IMR-90 (cell line): ENCODE data around the gene ARHGEF2. TPM values are rescaled to one million over a fixed set of nuclear protein-coding genes. Genes with fewer than 3 reads are reported as not detected.

Source experiments
- ATAC-seq: fragments of 200-7000 bp; cut with Tn5 transposase; 2 replicates; pipeline ENCODE4 v1.9.1; 2020; ENCODE audit warnings: low read depth, mild to moderate bottlenecking, moderate library complexity
- BruUV-seq: library from RNA; stranded (reverse); fragments of 400-500 nt; replicated peaks from 2 replicates; lab custom pipeline; 2021; lab: Mats Ljungman, UMichigan
- CTCF ChIA-PET: fragments of 300-600 bp; formaldehyde crosslinking; extraction: SDS; loops from one replicate; lab custom pipeline; 2021; ENCODE audit warnings: antibody characterized with exemption; lab: Yijun Ruan, JAX
- POLR2A ChIA-PET: fragments of 300-600 bp; sonication (Branson Sonifier 250); formaldehyde crosslinking; loops from one replicate; lab custom pipeline; 2022; ENCODE audit warnings: antibody characterized with exemption; ENCODE audit not compliant: unreplicated experiment; lab: Charles Lee
- DNase-seq: peaks from one replicate; pipeline ENCODE4 v3.0.0; 2013
- H2AFZ ChIP-seq: replicated peaks from 2 replicates; pipeline ENCODE3; 2013; ENCODE audit warnings: low read length, mild to moderate bottlenecking; ENCODE audit not compliant: poor library complexity
- H2AK5ac ChIP-seq: 2 replicates; pipeline ENCODE4 v1.6.1; 2013; ENCODE audit warnings: low read depth, low read length, inconsistent platforms
- H2AK9ac ChIP-seq: replicated peaks from 2 replicates; pipeline ENCODE3; 2013; ENCODE audit warnings: mild to moderate bottlenecking, low read depth, low read length, moderate library complexity; ENCODE audit not compliant: poor library complexity
- H2BK120ac ChIP-seq: 2 replicates; pipeline ENCODE4 v1.6.1; 2013; ENCODE audit warnings: low read depth, low read length, inconsistent platforms
- H2BK15ac ChIP-seq: 3 replicates; pipeline ENCODE4 v1.6.1; 2013; ENCODE audit warnings: low read depth, low read length, inconsistent platforms
- H2BK20ac ChIP-seq: 2 replicates; pipeline ENCODE4 v1.6.1; 2013; ENCODE audit warnings: low read depth, mild to moderate bottlenecking, inconsistent platforms, low read length, moderate library complexity
- H2BK5ac ChIP-seq: 2 replicates; pipeline ENCODE4 v1.6.1; 2013; ENCODE audit warnings: mild to moderate bottlenecking, low read depth, low read length, inconsistent platforms; ENCODE audit not compliant: poor library complexity, severe bottlenecking
- H3K14ac ChIP-seq: replicated peaks from 2 replicates; pipeline ENCODE4 v1.6.1; 2013; ENCODE audit warnings: low read depth, low read length, inconsistent platforms
- H3K18ac ChIP-seq: 2 replicates; pipeline ENCODE4 v1.6.1; 2013; ENCODE audit warnings: low read depth, low read length, control low read depth
- H3K23ac ChIP-seq: 2 replicates; pipeline ENCODE4 v1.6.1; 2013; ENCODE audit warnings: low read depth, low read length, inconsistent platforms
- H3K27ac ChIP-seq: 2 replicates; pipeline ENCODE4 v1.5.1; 2013; ENCODE audit warnings: mild to moderate bottlenecking, control low read depth, low read length; ENCODE audit not compliant: insufficient read depth
- H3K27me3 ChIP-seq: 2 replicates; pipeline ENCODE4 v1.6.1; 2013; ENCODE audit warnings: low read length; ENCODE audit not compliant: control insufficient read depth, insufficient read depth
- H3K36me3 ChIP-seq: 2 replicates; pipeline ENCODE4 v1.6.1; 2013; ENCODE audit warnings: low read length, mixed read lengths; ENCODE audit not compliant: control insufficient read depth, insufficient read depth
- H3K4ac ChIP-seq: 2 replicates; pipeline ENCODE4 v1.6.1; 2013; ENCODE audit warnings: low read depth, low read length, inconsistent platforms
- H3K4me1 ChIP-seq: 2 replicates; pipeline ENCODE4 v1.6.1; 2013; ENCODE audit warnings: low read length, mixed read lengths; ENCODE audit not compliant: control insufficient read depth, insufficient read depth
- H3K4me2 ChIP-seq: 2 replicates; pipeline ENCODE4 v1.6.1; 2013; ENCODE audit warnings: low read depth, mild to moderate bottlenecking, control low read depth, low read length, moderate library complexity
- H3K4me3 ChIP-seq: 2 replicates; pipeline ENCODE4 v1.5.1; 2013; ENCODE audit warnings: low read depth, mild to moderate bottlenecking, control low read depth, low read length, moderate library complexity; ENCODE audit not compliant: insufficient read depth
- H3K56ac ChIP-seq: 2 replicates; pipeline ENCODE4 v1.6.1; 2013; ENCODE audit warnings: low read length, inconsistent platforms; ENCODE audit not compliant: insufficient read depth; ENCODE audit errors: extremely low read depth
- H3K79me1 ChIP-seq, 2 experiments: 2 replicates each; pipeline ENCODE4 v1.6.1; 2013; ENCODE audit warnings: low read length in 2 of 2, inconsistent platforms in 1 of 2, low read depth in 1 of 2
- H3K9ac ChIP-seq: 2 replicates; pipeline ENCODE4 v1.6.1; 2013; ENCODE audit warnings: low read depth, low read length, control low read depth
- H3K9me1 ChIP-seq: 2 replicates; pipeline ENCODE4 v1.6.1; 2013; ENCODE audit warnings: low read length, inconsistent platforms; ENCODE audit not compliant: insufficient read depth
- H3K9me3 ChIP-seq: 2 replicates; pipeline ENCODE4 v1.6.1; 2013; ENCODE audit warnings: low read length; ENCODE audit not compliant: control insufficient read depth, insufficient read depth
- H4K20me1 ChIP-seq: 2 replicates; pipeline ENCODE4 v1.6.1; 2013; ENCODE audit warnings: low read length, inconsistent platforms; ENCODE audit not compliant: insufficient read depth
- H4K5ac ChIP-seq: 2 replicates; pipeline ENCODE4 v1.6.1; 2013; ENCODE audit warnings: mild to moderate bottlenecking, low read depth, low read length, control low read depth
- H4K8ac ChIP-seq, 2 experiments: 2 replicates each; pipeline ENCODE4 v1.6.1; 2013; ENCODE audit warnings: low read depth in 2 of 2, low read length in 2 of 2, control low read depth in 1 of 2, inconsistent platforms in 1 of 2
- H4K91ac ChIP-seq: 2 replicates; pipeline ENCODE4 v1.6.1; 2013; ENCODE audit warnings: low read depth, low read length, inconsistent platforms; ENCODE audit not compliant: insufficient read depth
- ELK1 ChIP-seq: fragments of 150-350 bp; IDR thresholded peaks from 2 replicates; pipeline ENCODE4 v1.6.1; 2016; ENCODE audit warnings: low read depth, mild to moderate bottlenecking, low read length, moderate library complexity, borderline replicate concordance
- WGBS, 2 experiments: methylation state at CpG; one replicate each; pipeline versions ENCODE4 v1.1.5 to v1.1.7; 2013; ENCODE audit warnings: missing lambda C conversion rate in 2 of 2; ENCODE audit not compliant: insufficient read length in 1 of 2; ENCODE audit errors: extremely low coverage in 2 of 2; 5-methylcytosine and 5-hydroxymethylcytosine counted together
- dilution Hi-C: fragments of 300-500 bp; cut with HindIII; formaldehyde crosslinking; loops from one replicate; pipeline ENCODE4 v1.14.3; 2018; ENCODE audit warnings: low sequenced_read_pairs; ENCODE audit not compliant: unreplicated experiment
- in situ Hi-C: fragments of 300-500 bp; cut with MboI; formaldehyde crosslinking; loops from 3 replicates; pipeline ENCODE4 v1.14.3; 2019; ENCODE audit warnings: low sequenced_read_pairs, inconsistent platforms, mixed read lengths
- intact Hi-C: fragments of 100-400 bp; cut with micrococcal nuclease; formaldehyde crosslinking; loops from 2 replicates; pipeline ENCODE4 v1.10.0; 2022
- polyA plus RNA-seq, 3 experiments: library from polyadenylated mRNA; depleted of rRNA; stranded (reverse); fragments of >200 nt; gene quantifications; 2 replicates each; pipeline ENCODE4 v1.2.3, GENCODE V29; 2012; ENCODE audit warnings: low replicate concordance in 1 of 3
- total RNA-seq: library from RNA; depleted of rRNA; stranded (reverse); fragments of >200 nt; gene quantifications from 2 replicates; pipeline ENCODE4 v1.2.3, GENCODE V29; 2012

ARHGEF2 gene
- total and polyA plus RNA-seq, 2 of the 4 experiments (the other 2 are of a cell fraction) = 91.8 to 117 TPM

GRCh38 chr1:155979597-155980343 is 1.4 kb upstream of the ARHGEF2 start:
- TF ChIP-seq ELK1 = no peak
- Histone ChIP-seq H3K27me3 (no peaks in the 10 kb centered on the region), H3K9me1 (peaks cover 34% of the 10 kb centered on the region), H2BK20ac (peak overlapping the region; percentile 67), H2AFZ (peak overlapping the region; percentile 79), H4K91ac (peak overlapping the region; percentile 98), H3K79me1 (peaks cover 10 to 77% of the 10 kb centered on the region in 2 experiments; a peak in 3 of 4 replicates), H3K56ac (peak overlapping the region; percentile 98), H4K20me1 (peaks cover 29% of the 10 kb centered on the region), H4K8ac (peak overlapping the region; percentile 63 to 70), H4K5ac (peak overlapping the region; percentile 72), H3K36me3 (peaks cover 4% of the 10 kb centered on the region; the same call in 1 of the 2 replicates), H3K14ac (peak overlapping the region; percentile 98), H3K4me1 (peaks cover 51% of the 10 kb centered on the region), H2BK120ac (peak overlapping the region; percentile 98), H2AK5ac (peak overlapping the region; percentile 95), H3K9me3 (no peaks in the 10 kb centered on the region), H3K23ac (peak overlapping the region; percentile 95), H3K27ac (peak overlapping the region; percentile 99), H2AK9ac (peak overlapping the region; percentile 95), H3K18ac (peak overlapping the region; percentile 83), H3K9ac (peak overlapping the region; percentile 87), H3K4ac (peak overlapping the region; percentile 92), H3K4me2 (peak overlapping the region; percentile 85), H3K4me3 (peak overlapping the region; percentile 94), H2BK5ac (peak overlapping the region; percentile 93), H2BK15ac (peak overlapping the region; percentile 54; the same call in 2 of the 3 replicates)
- intact Hi-C loops (loop anchor here (5.0 kb wide), 1 partner anchor 37 kb away; the partner anchor contains the start of gene RXFP4), dilution Hi-C loops (no loop called here), in situ Hi-C loops (no loop called here)
- WGBS, 2 experiments = no CpG with 5 or more reads among the region's 4 CpGs
- ChIA-PET CTCF (interaction anchor here (0.5 to 1.0 kb wide), 2 partner anchors 11 to 725 kb away, joined by 3 to 4 read pairs; partner anchors contain the start of gene ENTREP3), POLR2A (no interaction called here)
- DNase-seq (no peak), ATAC-seq (no peak)
- no TSS peak for BruUV-seq
